ENCODE results near the gene TJP1. TPM values are rescaled to one million over a fixed set of nuclear protein-coding genes. Genes with fewer than 3 reads are reported as not detected.
"Not testable (repeated sequence)": the region's sequence is repeated elsewhere in the genome, so short reads cannot be mapped to it uniquely, and the experiment has no call there.

The TJP1 gene
- total and polyA plus RNA-seq, 12 donors: 15.0 to 68.3 (median 50.1) TPM

GRCh38 chr15:29678504-29679034, 143.7 kb downstream of the TJP1 start:
- H3K4me1 ChIP-seq (replicated peaks in 1 of 2): no peaks in the 10 kb centered on the region
- TF ChIP-seq POLR2A (IDR thresholded peaks at IDR 0.05): no peak
- no peak for TF ChIP-seq CTCF (IDR thresholded peaks at IDR 0.05)
- no peaks in the 10 kb centered on the region for H3K27me3 ChIP-seq
- WGBS, 4 donors: 76 to 84% (median 78%) methylated on average over 2 to 4 of the region's 4 CpGs
- intact Hi-C loops (cut with DNase I): no loop called here
- no peak overlapping the region for H3K27ac ChIP-seq
- DNase-seq: no peak
- no peaks in the 10 kb centered on the region for H3K9me3 ChIP-seq (replicated peaks in 1 of 3)
- no peaks in the 10 kb centered on the region for H3K36me3 ChIP-seq (replicated peaks in 1 of 2)
- no peak overlapping the region for H3K4me3 ChIP-seq

- Histone ChIP-seq H3K4me3 (no peak overlapping the region), H3K4me1 (replicated peaks in 1 of 2) (no peaks in the 10 kb centered on the region), H3K9me3 (replicated peaks in 1 of 3) (no peaks in the 10 kb centered on the region), H3K27ac (no peak overlapping the region), H3K27me3 (no peaks in the 10 kb centered on the region), H3K36me3 (replicated peaks in 1 of 2) (no peaks in the 10 kb centered on the region)
- intact Hi-C loops (cut with DNase I): no loop called here
- no peak for TF ChIP-seq CTCF (IDR thresholded peaks at IDR 0.05)
- no peak for TF ChIP-seq POLR2A (IDR thresholded peaks at IDR 0.05)
- no peak for DNase-seq
- 82 to 90% (median 84%) methylated on average over 10 of the region's 10 CpGs for WGBS, 4 donors
Measured at GRCh38 chr15:29677871-29678461, 144.3 kb downstream of the TJP1 start.

- no peak for DNase-seq
- H3K4me3 ChIP-seq: no peak overlapping the region
- no peaks in the 10 kb centered on the region for H3K36me3 ChIP-seq (replicated peaks in 1 of 2)
- 81 to 83% (median 81%) methylated on average over 3 to 4 of the region's 4 CpGs for WGBS, 4 donors
- intact Hi-C loops (cut with DNase I): no loop called here
- no peaks in the 10 kb centered on the region for H3K9me3 ChIP-seq (replicated peaks in 1 of 3)
- H3K27ac ChIP-seq: no peak overlapping the region
- no peak for TF ChIP-seq CTCF (IDR thresholded peaks at IDR 0.05)
- no peaks in the 10 kb centered on the region for H3K4me1 ChIP-seq (replicated peaks in 1 of 2)
- no peaks in the 10 kb centered on the region for H3K27me3 ChIP-seq
Measured at GRCh38 chr15:29677455-29677854, 144.8 kb downstream of the TJP1 start.

GRCh38 chr15:29676961-29677402, 145.3 kb downstream of the TJP1 start:
- H3K27me3 ChIP-seq: no peaks in the 10 kb centered on the region
- no peaks in the 10 kb centered on the region for H3K9me3 ChIP-seq (replicated peaks in 1 of 3)
- intact Hi-C loops (cut with DNase I): no loop called here
- H3K27ac ChIP-seq: no peak overlapping the region
- DNase-seq: no peak
- no peaks in the 10 kb centered on the region for H3K4me1 ChIP-seq (replicated peaks in 1 of 2)
- H3K4me3 ChIP-seq: no peak overlapping the region
- TF ChIP-seq CTCF (IDR thresholded peaks at IDR 0.05): no peak
- TF ChIP-seq POLR2A (IDR thresholded peaks at IDR 0.05): no peak
- 59 to 71% (median 65%) methylated on average over 7 to 8 of the region's 8 CpGs for WGBS, 4 donors
- no peaks in the 10 kb centered on the region for H3K36me3 ChIP-seq (replicated peaks in 1 of 2)

GRCh38 chr15:29676374-29676960, 145.8 kb downstream of the TJP1 start:
- H3K9me3 ChIP-seq (replicated peaks in 1 of 3); H3K27me3 ChIP-seq; H3K4me3 ChIP-seq; H3K4me1 ChIP-seq (replicated peaks in 1 of 2); intact Hi-C loops (cut with DNase I); H3K27ac ChIP-seq; H3K36me3 ChIP-seq (replicated peaks in 1 of 2); DNase-seq: not testable (repeated sequence)
- 87 to 90% (median 90%) methylated on average over 13 of the region's 13 CpGs for WGBS, 4 donors
